Right lobe of liver (tissue), 6 donors: ENCODE data around the gene MAML3. TPM values are rescaled to one million over a fixed set of nuclear protein-coding genes. Genes with fewer than 3 reads are reported as not detected.

Source experiments
- ATAC-seq, 4 donors: fragments of 200-7000 bp; cut with Tn5 transposase; one replicate each; pipeline ENCODE4 v1.9.1; 2020; ENCODE audit warnings: mild to moderate bottlenecking in 4 of 4, moderate library complexity in 4 of 4
- DNase-seq, 3 donors: peaks; one replicate each; pipeline ENCODE4 v3.0.0-alpha.2; 2020
- H3K27ac ChIP-seq, 3 donors: fragments of 200-600 bp; one replicate each; pipeline ENCODE4 v1.8.0; 2022
- H3K27me3 ChIP-seq, 2 donors: fragments of 200-600 bp; one replicate each; pipeline ENCODE4 v1.8.0; 2022
- H3K36me3 ChIP-seq, 4 donors: fragments of 200-600 bp; sonication (generic) in 1 of 4; one replicate each; pipeline versions ENCODE4 v1.5.1 to v1.8.0; 2017 to 2022; ENCODE audit warnings: control low read depth in 1 of 4
- H3K4me1 ChIP-seq, 4 donors: fragments of 200-600 bp; sonication (generic) in 1 of 4; one replicate each; pipeline versions ENCODE4 v1.5.1 to v1.8.0; 2017 to 2022; ENCODE audit warnings: control low read depth in 1 of 4
- H3K4me3 ChIP-seq, 3 donors: fragments of 200-600 bp; one replicate each; pipeline ENCODE4 v1.8.0; 2022
- H3K9me3 ChIP-seq, 4 donors: fragments of 200-600 bp; sonication (generic) in 1 of 4; one replicate each; pipeline versions ENCODE4 v1.5.1 to v1.8.0; 2017 to 2022; ENCODE audit warnings: control low read depth in 1 of 4
- CTCF ChIP-seq, 4 donors: fragments of 200-600 bp in 3 of 4; fragments of 450-650 bp in 1 of 4; IDR thresholded peaks; one replicate each; pipeline versions ENCODE4 v1.5.1 to v1.8.0; 2016 to 2022; ENCODE audit warnings: antibody characterized with exemption in 4 of 4, mild to moderate bottlenecking in 2 of 4
- POLR2A ChIP-seq: fragments of 450-650 bp; IDR thresholded peaks from one replicate; pipeline ENCODE4 v1.6.1; 2017; ENCODE audit warnings: antibody characterized with exemption, mild to moderate bottlenecking
- WGBS: methylation state at CpG from one replicate; pipeline ENCODE4 v1.1.6; 2018; ENCODE audit warnings: low coverage, low lambda C conversion rate; ENCODE audit not compliant: insufficient coverage; ENCODE audit errors: missing lambda C conversion rate; 5-methylcytosine and 5-hydroxymethylcytosine counted together
- intact Hi-C, 2 donors: fragments of 100-400 bp; cut with DNase I; formaldehyde crosslinking; loops; one replicate each; pipeline versions ENCODE4 v1.11.2 to v1.14.1; 2022
- total RNA-seq, 6 experiments: library from RNA; depleted of rRNA in 2 of 6; stranded (reverse); fragments of >200 nt in 2 of 6; fragmentation: NEBNext Ultra II Directional in 3 of 6; extraction: Animal tissue kit (Norgen Biotek cat#: 25700) in 3 of 6; gene quantifications; one replicate each; pipeline versions ENCODE4 v1.1.0 to v1.2.4, GENCODE V29; 2016 to 2023
- donor health status: DM: no; HTN: yes; CAD: no.
- donor health status: DM: no; HTN: no; CAD: no.
- donor health status: DM: no; HTN: no; CAD: no.
- donor health status: DM: no; HTN: yes; CAD: no.
- donor health status: DM: no; HTN: yes; CAD: no.

Gene MAML3
- total RNA-seq, 6 experiments from 2014 or later = 2.6 to 7.8 (median 5.0) TPM

GRCh38 chr4:139743027-139743426, 411.0 kb downstream of the MAML3 start:
- intact Hi-C loops = loop anchor here in 1 of 2 donors (10.0 kb wide), 1 partner anchor 88 kb away; no protein-coding TSS in a partner anchor
- ATAC-seq = no peak

GRCh38 chr4:139740531-139741041, 413.4 kb downstream of the MAML3 start:
- Histone ChIP-seq H3K9me3 (no peaks in the 10 kb centered on the region), H3K4me1 (peaks cover 0 to 16% (median 6%) of the 10 kb centered on the region in 4 donors), H3K27me3 (no peaks in the 10 kb centered on the region), H3K36me3 (no peaks in the 10 kb centered on the region), H3K27ac (peak overlapping the region; percentile 74 to 87 (median 76)), H3K4me3 (peak overlapping the region; percentile 9 to 26 (median 14))
- peak; percentile 37 to 47 (median 43) for TF ChIP-seq CTCF (IDR thresholded peaks at IDR 0.05)
- no peak for TF ChIP-seq POLR2A
- peak; percentile 90 to 92 (median 92) for ATAC-seq
- WGBS = 10% methylated on average over 8 of the region's 10 CpGs
- peak; percentile 71 to 77 (median 72) for DNase-seq
- intact Hi-C loops = loop anchor here in 1 of 2 donors (10.0 kb wide), 1 partner anchor 86 kb away; no protein-coding TSS in a partner anchor

More at GRCh38 chr4:139743027-139743426, 411.0 kb downstream of the MAML3 start:
- Histone ChIP-seq H3K27me3 (no peaks in the 10 kb centered on the region), H3K4me3 (no peak overlapping the region), H3K9me3 (no peaks in the 10 kb centered on the region), H3K27ac (no peak overlapping the region), H3K4me1 (peaks cover 0 to 14% (median 6%) of the 10 kb centered on the region in 4 donors), H3K36me3 (no peaks in the 10 kb centered on the region)
- 73% methylated on average over 5 of the region's 5 CpGs for WGBS
- TF ChIP-seq CTCF (IDR thresholded peaks at IDR 0.05) (no peak), POLR2A (no peak)
- DNase-seq = no peak

- Histone ChIP-seq H3K27me3 (no peaks in the 10 kb centered on the region), H3K36me3 (no peaks in the 10 kb centered on the region), H3K9me3 (no peaks in the 10 kb centered on the region), H3K4me3 (peak overlapping the region; percentile 9 to 26 (median 14)), H3K27ac (peak overlapping the region; percentile 74 to 87 (median 76)), H3K4me1 (peaks cover 0 to 21% (median 6%) of the 10 kb centered on the region in 4 donors)
- WGBS = 33% methylated on average over 4 of the region's 5 CpGs
- TF ChIP-seq CTCF (IDR thresholded peaks at IDR 0.05) (no peak), POLR2A (no peak)
- intact Hi-C loops = loop anchor here in 1 of 2 donors (10.0 kb wide), 1 partner anchor 85 kb away; no protein-coding TSS in a partner anchor
- DNase-seq (peak in 1 of 3 donors; percentile 46), ATAC-seq (peak; percentile 60 to 74 (median 68))
These were observed 413.9 kb downstream of the MAML3 start for GRCh38 chr4:139740121-139740520.

- TF ChIP-seq POLR2A = no peak
- TF ChIP-seq CTCF (IDR thresholded peaks at IDR 0.05) = no peak
- no peaks in the 10 kb centered on the region for H3K27me3 ChIP-seq
- WGBS = 82% methylated on average over 2 of the region's 2 CpGs
- DNase-seq = no peak
- intact Hi-C loops = no loop called here
- no peak for ATAC-seq
- H3K4me1 ChIP-seq = peaks cover 0 to 30% (median 10%) of the 10 kb centered on the region in 4 donors
- H3K36me3 ChIP-seq = no peaks in the 10 kb centered on the region
- no peaks in the 10 kb centered on the region for H3K9me3 ChIP-seq
- H3K27ac ChIP-seq = no peak overlapping the region
- H3K4me3 ChIP-seq = no peak overlapping the region
These were observed 415.0 kb downstream of the MAML3 start for GRCh38 chr4:139738846-139739613.
